ENCODE measurements around the gene TUFM.
"Not testable (repeated sequence)": the region's sequence is repeated elsewhere in the genome, so short reads cannot be mapped to it uniquely, and the experiment has no call there.

TUFM gene

GRCh38 chr16:28846080-28846932 lies at the start of gene TUFM:
Gene TUFM, minus strand, starts transcription at chr16:28846348. Its CDS starts 79 bp downstream, at chr16:28846269.
- peak within 1 kb of the TSS; percentile 80 for H3K27ac ChIP-seq
- ChIA-PET POLR2A (ENCODE audit: low non-redundant PET) (interaction anchor here (0.6 to 1.0 kb wide), 3 partner anchors 17 to 96 kb away, joined by 3 to 13 read pairs (median 3); partner anchors contain the start of gene SH2B1), CTCF (interaction anchor here (0.5 to 1.8 kb wide), 5 partner anchors 10 to 1003 kb away, joined by 3 to 11 read pairs (median 3); no protein-coding TSS in a partner anchor)
- peak; percentile 84 for TF ChIP-seq CTCF (conservative IDR thresholded peaks at IDR 0.05; ENCODE audit: low read depth)
- DNase-seq (ENCODE audit: low spot score) = peak; percentile 96

DNA sequence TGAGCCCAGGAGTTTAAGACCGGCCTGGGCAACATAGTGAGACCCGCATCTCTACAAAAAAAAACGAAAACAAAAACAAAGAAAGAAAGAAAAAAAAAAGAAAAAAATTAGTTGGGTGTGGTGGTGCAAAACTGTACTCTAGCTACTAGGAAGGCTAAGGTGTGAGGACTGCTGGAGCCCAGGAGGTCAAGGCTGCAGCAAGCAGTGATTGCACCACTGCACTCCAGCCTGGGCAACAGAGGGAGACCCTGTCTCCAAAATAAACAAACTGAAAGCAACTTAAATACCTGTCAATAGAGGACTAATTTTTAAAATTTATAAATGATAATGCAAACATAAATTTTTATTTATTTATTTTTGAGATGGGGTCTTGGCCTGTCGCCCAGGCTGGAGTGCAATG lies 49.5 kb upstream of the TUFM start:
- ChIA-PET CTCF (no interaction called here), POLR2A (ENCODE audit: low non-redundant PET) (no interaction called here)
- no peak for DNase-seq (ENCODE audit: low spot score)
- H3K27ac ChIP-seq = no peak overlapping the region
- TF ChIP-seq CTCF (conservative IDR thresholded peaks at IDR 0.05; ENCODE audit: low read depth) = no peak

GRCh38 chr16:28893291-28893690 lies 47.1 kb upstream of the TUFM start:
- ChIA-PET POLR2A (ENCODE audit: low non-redundant PET) (no interaction called here), CTCF (interaction anchor here (0.6 kb wide), 2 partner anchors 52 to 81 kb away, joined by 3 to 4 read pairs; no protein-coding TSS in a partner anchor)
- DNase-seq (ENCODE audit: low spot score) = no peak

DNA sequence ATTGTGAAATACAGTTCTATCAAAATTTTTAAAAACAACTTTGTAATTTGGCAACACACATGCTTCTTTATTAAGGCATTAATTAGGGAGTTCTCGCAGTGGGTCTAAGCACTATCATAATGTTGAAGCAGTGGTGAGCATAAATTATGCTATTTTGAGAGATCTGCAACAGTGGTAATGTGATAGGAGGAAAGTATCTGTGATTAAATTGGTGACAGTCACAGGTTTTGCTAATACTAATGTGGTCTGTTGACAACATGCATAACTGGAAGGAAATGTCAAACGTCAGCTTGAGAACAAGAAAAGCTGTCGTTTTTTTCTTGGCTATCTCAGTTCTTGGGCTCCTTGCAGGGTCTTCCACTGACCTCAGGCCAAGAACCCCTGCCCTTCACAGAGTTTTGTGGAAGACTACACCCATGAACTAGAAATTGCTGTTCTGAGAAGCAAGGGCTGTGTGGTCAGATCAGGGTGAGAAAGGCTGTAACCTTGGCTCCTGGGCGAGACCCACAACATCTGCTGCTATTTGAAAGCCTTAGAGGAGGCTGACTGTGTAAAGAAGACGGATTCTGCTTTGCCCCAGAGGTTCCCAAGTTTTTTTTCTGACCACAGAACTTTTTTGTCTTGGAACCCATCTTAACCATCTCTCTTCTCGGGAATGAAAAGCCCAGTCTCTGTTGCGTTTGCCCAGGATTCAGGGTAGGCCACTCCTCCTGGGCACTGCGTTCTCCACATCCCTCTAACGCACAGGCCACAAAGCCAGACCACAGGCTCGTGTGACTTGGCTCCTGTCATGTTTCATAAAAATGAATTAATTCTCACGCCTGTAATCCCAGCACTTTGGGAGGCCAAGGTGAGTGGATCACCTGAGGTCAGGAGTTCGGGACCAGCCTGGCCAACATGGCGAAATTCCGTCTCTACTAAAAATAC lies 46.1 kb upstream of the TUFM start:
- CTCF ChIA-PET = interaction anchor here (0.6 kb wide), 1 partner anchor 80 kb away, joined by 3 read pairs; no protein-coding TSS in a partner anchor
- H3K27ac ChIP-seq = no peak overlapping the region
- no peak for TF ChIP-seq CTCF (conservative IDR thresholded peaks at IDR 0.05; ENCODE audit: low read depth)
- POLR2A ChIA-PET (ENCODE audit: low non-redundant PET) = no interaction called here
- DNase-seq (ENCODE audit: low spot score) = no peak

More at GRCh38 chr16:28893291-28893690, 47.1 kb upstream of the TUFM start:
- H3K27ac ChIP-seq = no peak overlapping the region
- TF ChIP-seq CTCF (conservative IDR thresholded peaks at IDR 0.05; ENCODE audit: low read depth) = no peak

DNA sequence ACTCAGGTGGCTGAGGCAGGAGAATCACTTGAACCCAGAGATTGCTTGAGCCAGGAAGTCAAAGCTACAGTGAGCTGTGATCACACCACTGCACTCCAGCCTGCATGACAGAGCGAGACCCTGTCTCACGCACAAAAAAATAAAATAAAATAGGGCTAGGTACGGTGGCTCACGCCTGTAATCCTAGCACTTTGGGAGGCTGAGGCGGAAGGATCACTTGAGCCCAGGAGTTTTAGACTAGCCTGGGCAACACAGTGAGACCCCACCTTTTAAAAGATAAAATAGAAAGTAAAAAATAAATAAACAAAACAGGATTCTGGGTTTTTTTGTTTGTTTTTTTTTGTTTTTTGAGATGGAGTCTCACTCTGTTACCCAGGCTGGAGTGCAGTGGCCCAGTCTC lies 44.2 kb upstream of the TUFM start:
- POLR2A ChIA-PET (ENCODE audit: low non-redundant PET); H3K27ac ChIP-seq; DNase-seq (ENCODE audit: low spot score); CTCF ChIA-PET: not testable (repeated sequence)

GRCh38 chr16:28886945-28887344 lies 40.8 kb upstream of the TUFM start:
- ChIA-PET CTCF (interaction anchor here (1.2 kb wide), 1 partner anchor 14 kb away, joined by 3 read pairs; no protein-coding TSS in a partner anchor), POLR2A (ENCODE audit: low non-redundant PET) (no interaction called here)
- no peak overlapping the region for H3K27ac ChIP-seq
- no peak for DNase-seq (ENCODE audit: low spot score)
- TF ChIP-seq CTCF (conservative IDR thresholded peaks at IDR 0.05; ENCODE audit: low read depth) = no peak
